22Rv1 (cell line): Measurements from ENCODE around the gene RASSF4.

Experiments used
- ZFX ChIP-seq: fragments of 450-650 bp; IDR thresholded peaks from 2 replicates; pipeline ENCODE4 v1.6.1; 2017; ENCODE audit warnings: antibody characterized with exemption, borderline replicate concordance
- TF ChIP-seq, protein P1 (sequence below): fragments of 450-650 bp; IDR thresholded peaks from 2 replicates; pipeline ENCODE4 v1.5.1; 2017; ENCODE audit warnings: mild to moderate bottlenecking

DNA sequence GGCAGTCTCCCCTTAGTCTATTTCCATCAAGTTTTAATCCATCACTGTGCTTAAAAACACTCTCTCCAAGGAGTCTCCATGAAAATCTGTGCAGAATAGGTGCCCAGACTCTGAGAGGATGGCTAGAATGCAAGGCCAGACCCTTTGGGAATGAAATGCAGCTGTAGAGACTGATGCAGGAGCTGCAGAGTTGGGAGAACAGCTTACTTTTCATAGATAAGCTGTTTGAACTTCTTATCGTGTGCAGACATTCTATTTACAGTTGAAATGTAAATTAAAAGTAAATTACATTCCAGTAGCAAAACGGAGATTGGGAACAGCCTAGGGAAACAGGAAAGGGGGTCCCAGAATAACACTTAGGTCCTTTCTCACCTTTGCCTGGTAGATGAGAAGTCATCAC lies 56.0 kb downstream of the RASSF4 start:
- TF ChIP-seq, protein P1, sequence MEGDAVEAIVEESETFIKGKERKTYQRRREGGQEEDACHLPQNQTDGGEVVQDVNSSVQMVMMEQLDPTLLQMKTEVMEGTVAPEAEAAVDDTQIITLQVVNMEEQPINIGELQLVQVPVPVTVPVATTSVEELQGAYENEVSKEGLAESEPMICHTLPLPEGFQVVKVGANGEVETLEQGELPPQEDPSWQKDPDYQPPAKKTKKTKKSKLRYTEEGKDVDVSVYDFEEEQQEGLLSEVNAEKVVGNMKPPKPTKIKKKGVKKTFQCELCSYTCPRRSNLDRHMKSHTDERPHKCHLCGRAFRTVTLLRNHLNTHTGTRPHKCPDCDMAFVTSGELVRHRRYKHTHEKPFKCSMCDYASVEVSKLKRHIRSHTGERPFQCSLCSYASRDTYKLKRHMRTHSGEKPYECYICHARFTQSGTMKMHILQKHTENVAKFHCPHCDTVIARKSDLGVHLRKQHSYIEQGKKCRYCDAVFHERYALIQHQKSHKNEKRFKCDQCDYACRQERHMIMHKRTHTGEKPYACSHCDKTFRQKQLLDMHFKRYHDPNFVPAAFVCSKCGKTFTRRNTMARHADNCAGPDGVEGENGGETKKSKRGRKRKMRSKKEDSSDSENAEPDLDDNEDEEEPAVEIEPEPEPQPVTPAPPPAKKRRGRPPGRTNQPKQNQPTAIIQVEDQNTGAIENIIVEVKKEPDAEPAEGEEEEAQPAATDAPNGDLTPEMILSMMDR: no peak
- TF ChIP-seq ZFX: no peak
